Endothelial cell of umbilical vein (primary cell): ENCODE data around the gene B3GALT5. TPM values are rescaled to one million over a fixed set of nuclear protein-coding genes. Genes with fewer than 3 reads are reported as not detected.

Experiments
- BruUV-seq: library from RNA; stranded (reverse); fragments of 400-500 nt; replicated peaks from 2 replicates; lab custom pipeline; 2021; lab: Mats Ljungman, UMichigan
- CTCF ChIA-PET: fragments of 300-600, 350-600 bp; sonication (Branson Sonifier 250); formaldehyde crosslinking; loops from one replicate; lab custom pipeline; 2021; ENCODE audit warnings: antibody characterized with exemption, inconsistent platforms; lab: Charles Lee
- POLR2A ChIA-PET: fragments of 300-600, 350-600 bp; sonication (Branson Sonifier 250); formaldehyde crosslinking; loops from one replicate; lab custom pipeline; 2021; ENCODE audit warnings: antibody characterized with exemption, inconsistent platforms; lab: Charles Lee
- DNase-seq: peaks from one replicate; pipeline ENCODE4 v3.0.0-alpha.2; 2011; ENCODE audit warnings: low read depth, low spot score
- FAIRE-seq: peaks from 2 replicates; lab custom pipeline; 2011; peaks lifted over from hg19 to GRCh38; lab: Jason Lieb, UNC
- H2AFZ ChIP-seq: 2 replicates; pipeline ENCODE4 v1.6.0; 2012; ENCODE audit warnings: low read depth, low read length, control low read depth, inconsistent platforms
- H3K27ac ChIP-seq: 2 replicates; pipeline ENCODE4 v1.5.1; 2011; ENCODE audit warnings: low read depth, mild to moderate bottlenecking, control low read depth, low read length, moderate library complexity; ENCODE audit not compliant: insufficient read depth
- H3K27me3 ChIP-seq, 2 experiments: 2 replicates each; pipeline versions ENCODE4 v1.6.0 to v1.6.1; 2011; ENCODE audit warnings: low read length in 2 of 2, mixed read lengths in 1 of 2; ENCODE audit not compliant: control insufficient read depth in 2 of 2, insufficient read depth in 2 of 2
- H3K36me3 ChIP-seq, 2 experiments: 2 replicates in 1 of 2; 3 replicates in 1 of 2; pipeline ENCODE4 v1.5.1; 2011; ENCODE audit warnings: low read length in 2 of 2, mild to moderate bottlenecking in 1 of 2, moderate library complexity in 1 of 2; ENCODE audit not compliant: control insufficient read depth in 2 of 2, insufficient read depth in 2 of 2; ENCODE audit errors: extremely low read depth in 1 of 2
- H3K4me1 ChIP-seq: 3 replicates; pipeline ENCODE4 v1.5.1; 2011; ENCODE audit warnings: mild to moderate bottlenecking, low read length; ENCODE audit not compliant: control insufficient read depth, insufficient read depth; ENCODE audit errors: extremely low read depth
- H3K4me2 ChIP-seq: 2 replicates; pipeline ENCODE4 v1.6.1; 2011; ENCODE audit warnings: low read length, control low read depth, mixed read lengths; ENCODE audit not compliant: insufficient read depth
- H3K4me3 ChIP-seq, 3 experiments: fragments of 200-600 bp in 1 of 3; sonication (generic), shearing (Covaris generic) in 1 of 3; replicated peaks in 1 of 3; 2 replicates each; pipeline ENCODE4 v1.5.1; 2011 to 2016; ENCODE audit warnings: control low read depth in 3 of 3, low read length in 3 of 3, mild to moderate bottlenecking in 2 of 3, inconsistent platforms in 1 of 3, low read depth in 1 of 3, moderate library complexity in 1 of 3; ENCODE audit not compliant: insufficient read depth in 1 of 3
- H3K79me2 ChIP-seq: 2 replicates; pipeline ENCODE4 v1.6.0; 2012; ENCODE audit warnings: low read length, inconsistent platforms; ENCODE audit not compliant: control insufficient read depth, insufficient read depth
- H3K9ac ChIP-seq: replicated peaks from 2 replicates; pipeline ENCODE3; 2011; ENCODE audit warnings: low read length, control low read depth; ENCODE audit not compliant: insufficient read depth; ENCODE audit errors: extremely low read depth
- H3K9me1 ChIP-seq: replicated peaks from 3 replicates; pipeline ENCODE4 v1.6.0; 2011; ENCODE audit warnings: mild to moderate bottlenecking, low read length; ENCODE audit not compliant: control insufficient read depth, insufficient read depth; ENCODE audit errors: extremely low read depth
- H3K9me3 ChIP-seq: replicated peaks from 2 replicates; pipeline ENCODE4 v1.5.1; 2012; ENCODE audit warnings: low read length, inconsistent platforms; ENCODE audit not compliant: control insufficient read depth, insufficient read depth
- H4K20me1 ChIP-seq: replicated peaks from 2 replicates; pipeline ENCODE3; 2011; ENCODE audit warnings: mild to moderate bottlenecking, low read length; ENCODE audit not compliant: control insufficient read depth, insufficient read depth; ENCODE audit errors: extremely low read depth
- CTCF ChIP-seq, 2 donors: IDR thresholded peaks; 1 replicate in 1 of 2; 2 replicates in 1 of 2; pipeline ENCODE4 v1.5.1; 2011; ENCODE audit warnings: low read length in 2 of 2, mild to moderate bottlenecking in 2 of 2, moderate library complexity in 2 of 2, control low read depth in 1 of 2, inconsistent platforms in 1 of 2, low read depth in 1 of 2; ENCODE audit not compliant: insufficient read depth in 1 of 2; ENCODE audit errors: extremely low read depth in 1 of 2
- FOS ChIP-seq: IDR thresholded peaks from 2 replicates; pipeline ENCODE4 v1.6.1; 2011; ENCODE audit warnings: mild to moderate bottlenecking, low read length, moderate library complexity, borderline replicate concordance; ENCODE audit not compliant: insufficient read depth
- GATA2 ChIP-seq: IDR thresholded peaks from 2 replicates; pipeline ENCODE4 v1.7.0; 2011; ENCODE audit warnings: low read depth, mild to moderate bottlenecking, moderate library complexity, mixed read lengths, low read length; ENCODE audit not compliant: insufficient read length, insufficient read depth
- MAX ChIP-seq: IDR thresholded peaks from 2 replicates; pipeline ENCODE4 v1.6.1; 2011; ENCODE audit not compliant: insufficient read depth, insufficient read length
- MYC ChIP-seq: IDR thresholded peaks from one replicate; pipeline ENCODE4 v1.6.1; 2011; ENCODE audit warnings: mild to moderate bottlenecking, low read depth, low read length
- dilution Hi-C: fragments of 300-500 bp; cut with MboI; formaldehyde crosslinking; loops from one replicate; pipeline ENCODE4 v1.15.0; 2019; ENCODE audit warnings: low sequenced_read_pairs; ENCODE audit not compliant: extremely low pct_ligation_motif_present
- intact Hi-C: fragments of 100-400 bp; cut with micrococcal nuclease; formaldehyde crosslinking; loops from one replicate; pipeline ENCODE4 v1.10.0; 2022
- polyA plus RNA-seq, 4 experiments: library from polyadenylated mRNA; depleted of rRNA in 3 of 4; stranded (reverse) in 3 of 4; unstranded in 1 of 4; fragments of >200 nt; gene quantifications; 2 replicates each; pipeline versions ENCODE4 v1.2.1 to v1.2.3, GENCODE V29; 2011 to 2012; ENCODE audit warnings: missing spikeins in 1 of 4
- total RNA-seq: library from RNA; stranded (reverse); gene quantifications from 2 replicates; pipeline ENCODE4 v1.2.3, GENCODE V29; 2021

Gene B3GALT5
- total and polyA plus RNA-seq, 2 donors (not counting 3 experiments of a cell fraction or from before 2014, with no cell fraction given) = 0.04 TPM; not detected in 1

GRCh38 chr21:39634507-39634906 lies 21.8 kb downstream of the B3GALT5 start:
- Histone ChIP-seq H3K79me2 (no peaks in the 10 kb centered on the region), H3K4me1 (no peaks in the 10 kb centered on the region), H3K4me2 (no peak overlapping the region), H4K20me1 (no peaks in the 10 kb centered on the region), H3K27me3 (no peaks in the 10 kb centered on the region), H3K27ac (no peak overlapping the region), H3K9me3 (no peaks in the 10 kb centered on the region), H3K36me3 (no peaks in the 10 kb centered on the region), H2AFZ (no peak overlapping the region), H3K9me1 (no peaks in the 10 kb centered on the region), H3K4me3 (no peak overlapping the region), H3K9ac (no peak overlapping the region)
- intact Hi-C loops = no loop called here
- BruUV-seq = no TSS peak
- TF ChIP-seq FOS (no peak), CTCF (IDR thresholded peaks at IDR 0.05; ENCODE audit: extremely low read depth in 1 of 2, insufficient read depth in 1 of 2, low read depth in 1 of 2, low read length in 2 of 2) (no peak), MAX (no peak), MYC (no peak), GATA2 (no peak)
- dilution Hi-C loops = no loop called here
- CTCF ChIA-PET = no interaction called here
- POLR2A ChIA-PET = no interaction called here
- DNase-seq = no peak
- no peak for FAIRE-seq
